Suppressor macrophage treated with lipopolysaccharide for 1 hour (primary cell): ENCODE results near the gene MYO3B.
"Not testable (repeated sequence)": the region's sequence is repeated elsewhere in the genome, so short reads cannot be mapped to it uniquely, and the experiment has no call there.

Experiments used
- DNase-seq, 3 donors: peaks; one replicate each; pipeline ENCODE4 v3.0.0-alpha.2; 2020 to 2022

MYO3B gene

DNA sequence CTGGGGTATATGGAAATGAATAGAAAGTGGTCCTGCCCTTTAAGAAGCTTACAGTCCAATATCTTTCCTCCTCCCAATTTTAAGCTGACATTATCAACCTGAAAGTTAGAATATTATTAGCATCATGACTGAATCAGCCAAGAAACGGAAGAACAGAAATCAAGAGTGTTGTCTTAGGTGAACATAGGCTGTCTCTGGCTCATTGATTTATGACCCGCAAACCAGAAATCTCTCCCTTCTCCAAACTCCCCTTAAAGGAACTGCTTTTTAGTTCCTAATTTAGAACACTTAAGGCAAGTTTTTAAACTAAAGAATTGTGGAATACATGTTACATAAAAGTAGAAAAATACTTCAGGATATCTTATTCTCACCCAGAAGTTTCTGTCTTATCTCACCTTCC, 62.7 kb downstream of the MYO3B start:
- DNase-seq = no peak

DNA sequence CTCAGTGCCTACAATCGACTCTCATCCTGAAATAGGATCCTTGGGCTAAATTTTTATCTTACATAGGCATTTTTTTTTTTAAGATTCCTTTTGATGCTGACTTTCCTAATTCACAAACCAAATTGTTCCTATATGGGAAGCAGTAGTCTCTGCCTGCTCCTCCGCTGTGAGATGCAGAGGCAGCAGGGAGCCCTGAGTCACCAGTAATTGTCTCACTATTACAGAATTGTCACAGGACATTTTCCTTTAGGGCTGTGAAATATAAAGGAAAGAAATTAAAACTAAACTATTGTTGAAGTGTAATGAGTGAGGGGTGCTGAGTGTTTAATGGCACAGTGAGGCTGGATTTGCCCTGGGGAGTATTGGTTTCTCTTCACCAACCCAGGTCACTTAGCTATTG, 63.8 kb downstream of the MYO3B start:
- DNase-seq = no peak

DNA sequence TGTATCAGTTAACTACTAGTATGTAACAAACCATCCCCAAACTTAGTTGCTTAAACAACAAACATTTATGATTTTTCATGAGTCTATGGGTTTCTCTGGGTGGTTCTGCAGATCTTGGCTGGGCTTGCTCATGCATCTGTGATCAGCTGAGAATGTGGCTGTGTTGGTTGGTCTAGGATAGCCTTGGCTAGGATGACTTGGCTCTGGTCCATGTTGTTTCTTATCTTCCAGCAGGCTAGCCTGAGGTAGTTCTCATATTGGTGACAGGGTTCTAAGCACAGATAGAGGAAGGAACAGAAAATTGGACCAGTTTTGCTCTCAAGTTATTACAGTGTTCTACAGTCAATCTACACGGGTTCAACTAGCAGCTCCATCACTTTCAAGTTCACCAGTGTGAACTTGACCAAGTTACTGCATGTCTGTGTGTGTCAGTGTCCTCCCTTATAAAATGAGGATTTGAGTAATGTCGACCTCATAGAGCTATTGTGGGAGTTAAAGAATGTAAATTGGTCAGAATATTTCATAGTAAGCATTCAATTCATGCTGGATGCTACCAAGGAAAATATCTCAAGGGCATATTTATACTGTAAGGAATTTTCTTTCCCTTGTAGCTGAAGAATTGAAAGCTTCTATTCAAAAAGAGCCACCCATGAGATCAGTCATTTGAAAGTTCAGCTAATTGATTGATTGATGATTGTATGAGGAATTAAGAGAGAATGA, 65.3 kb downstream of the MYO3B start:
- DNase-seq = no peak

DNA sequence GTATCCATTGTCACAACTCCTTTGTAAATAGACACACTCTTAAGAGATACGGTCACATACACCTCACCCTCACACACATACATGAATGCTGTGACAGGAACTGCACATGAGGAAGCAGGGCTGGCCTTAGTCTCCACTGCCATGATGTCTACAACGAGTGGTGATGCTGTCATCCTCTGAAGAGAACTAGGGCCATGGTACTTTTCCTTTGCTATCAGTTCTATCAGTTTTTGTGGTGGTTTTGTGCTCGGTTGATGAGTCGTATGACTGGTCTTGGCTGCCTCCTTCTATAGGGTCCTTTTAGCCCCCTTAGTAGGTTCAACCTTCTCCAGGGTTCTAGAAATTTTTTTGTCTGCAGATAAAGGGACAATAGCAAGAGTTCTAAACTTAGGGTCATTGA, 66.0 kb downstream of the MYO3B start:
- DNase-seq = no peak

DNA sequence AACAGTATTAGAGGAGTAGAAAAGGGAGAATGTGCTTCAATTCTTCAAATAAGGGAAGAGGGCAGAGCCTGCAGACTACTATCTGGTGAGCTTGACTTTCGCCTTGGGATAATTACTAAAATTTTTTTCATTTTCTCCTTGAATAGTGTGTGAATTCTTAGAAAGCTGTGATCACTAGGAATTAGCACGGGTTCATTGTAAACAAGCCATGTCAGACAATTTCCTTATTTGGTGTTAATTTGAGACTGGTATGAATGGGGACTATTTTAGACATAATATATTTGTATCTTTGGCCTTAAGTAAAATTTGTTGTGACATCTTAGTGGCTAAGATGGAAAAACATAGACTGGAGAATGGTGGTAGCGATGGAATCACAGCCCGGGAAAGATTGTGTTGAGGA, 66.6 kb downstream of the MYO3B start:
- no peak for DNase-seq

DNA sequence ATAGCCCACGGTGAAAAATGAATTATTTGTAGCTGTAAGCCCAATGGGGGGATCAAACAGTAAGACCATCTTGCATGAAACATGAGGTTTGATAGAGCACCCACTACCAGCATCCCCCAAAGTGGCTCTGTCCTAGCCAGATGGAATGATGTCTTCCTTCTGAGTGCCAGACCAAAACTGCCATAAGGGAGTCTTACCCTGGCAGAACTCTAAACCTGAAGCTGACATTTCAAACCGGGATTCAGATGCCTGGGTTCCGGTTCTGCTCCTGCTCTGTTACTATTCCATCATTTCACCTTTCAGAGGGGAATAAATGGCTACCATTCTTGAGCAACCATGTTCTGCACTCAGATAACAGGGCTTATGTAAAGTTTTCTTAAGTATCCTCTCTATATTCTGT, 67.4 kb downstream of the MYO3B start:
- no peak for DNase-seq

DNA sequence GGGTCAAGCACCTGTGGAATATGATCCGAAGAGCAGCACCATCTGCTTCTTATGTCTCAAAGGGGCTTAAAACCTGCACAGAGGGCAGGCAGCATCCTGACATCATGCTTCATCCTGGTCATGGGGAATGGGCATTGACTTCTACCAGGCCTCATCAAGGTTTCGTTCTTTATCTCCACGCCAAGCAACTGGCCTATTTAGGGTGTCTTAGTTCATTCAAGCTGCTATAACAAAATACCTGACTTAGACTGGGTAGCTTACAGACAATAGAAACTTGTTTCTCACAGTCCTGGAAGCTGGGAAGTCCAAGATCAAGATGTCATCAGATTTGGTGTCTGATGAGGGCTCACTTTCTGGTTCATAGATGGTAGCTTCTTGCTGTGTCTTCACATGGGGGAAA, 69.4 kb downstream of the MYO3B start:
- no peak for DNase-seq

DNA sequence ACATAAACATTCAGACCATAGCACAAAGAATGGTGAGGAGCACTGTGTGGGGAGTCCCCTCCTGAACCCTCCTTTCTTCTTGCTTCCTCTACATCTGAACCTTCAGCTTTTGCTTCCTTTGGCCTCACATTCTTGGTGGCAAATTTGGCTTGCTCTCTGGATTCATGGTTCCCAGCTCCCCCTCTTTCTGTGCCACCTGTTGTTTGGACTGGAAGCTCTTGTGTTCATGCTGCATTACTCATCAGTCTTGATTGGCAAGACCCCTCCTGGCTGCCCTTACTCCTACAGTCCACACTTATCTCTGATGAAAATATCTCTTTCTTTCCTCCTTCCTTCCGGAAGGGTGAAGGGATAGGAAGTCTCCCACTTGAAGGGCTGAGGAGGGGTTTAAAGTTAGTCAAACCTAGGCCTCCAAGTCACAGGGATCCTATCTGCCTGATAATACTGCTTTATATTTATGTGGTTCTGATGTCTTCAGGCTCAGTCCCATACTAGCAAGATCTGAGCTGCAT, 70.0 kb downstream of the MYO3B start:
- DNase-seq = no peak

DNA sequence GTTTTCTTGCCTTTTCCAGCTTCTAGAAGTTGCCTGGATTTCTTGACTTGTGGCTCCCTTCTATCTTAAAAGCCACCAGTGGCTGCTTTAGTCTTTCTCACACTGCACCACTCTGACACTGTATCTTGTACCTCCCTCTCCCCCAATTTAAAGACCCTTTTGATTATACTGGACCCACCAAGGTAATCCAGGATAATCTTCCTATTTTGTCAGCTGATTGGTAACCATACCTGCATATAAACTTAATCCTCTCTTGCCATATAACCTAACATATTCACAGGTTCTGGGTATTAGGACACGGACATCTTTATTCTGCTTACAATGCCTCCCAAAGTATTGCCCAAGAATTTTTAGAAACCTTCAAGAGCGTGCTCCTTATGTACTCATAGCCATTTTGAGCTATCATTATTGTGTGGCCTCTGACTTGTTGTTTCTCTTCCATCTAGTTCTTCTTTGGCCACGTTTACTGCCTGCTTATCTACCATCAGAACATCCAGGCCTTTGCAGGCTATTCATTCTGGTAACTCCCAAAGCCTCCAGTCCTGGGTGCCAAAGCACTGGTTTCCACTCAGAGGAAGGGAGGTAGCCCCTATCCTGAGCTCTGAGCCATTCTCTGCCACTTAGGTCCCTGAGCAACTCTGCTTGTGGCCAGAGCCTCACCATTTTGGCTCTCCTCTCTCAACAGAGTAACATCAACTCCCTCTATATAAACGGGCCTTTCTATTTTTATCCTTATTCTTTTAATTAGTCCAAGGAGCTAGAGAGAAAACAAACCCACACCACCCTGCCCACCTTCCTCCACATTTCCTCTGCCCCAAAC, 70.8 kb downstream of the MYO3B start:
- DNase-seq = no peak

DNA sequence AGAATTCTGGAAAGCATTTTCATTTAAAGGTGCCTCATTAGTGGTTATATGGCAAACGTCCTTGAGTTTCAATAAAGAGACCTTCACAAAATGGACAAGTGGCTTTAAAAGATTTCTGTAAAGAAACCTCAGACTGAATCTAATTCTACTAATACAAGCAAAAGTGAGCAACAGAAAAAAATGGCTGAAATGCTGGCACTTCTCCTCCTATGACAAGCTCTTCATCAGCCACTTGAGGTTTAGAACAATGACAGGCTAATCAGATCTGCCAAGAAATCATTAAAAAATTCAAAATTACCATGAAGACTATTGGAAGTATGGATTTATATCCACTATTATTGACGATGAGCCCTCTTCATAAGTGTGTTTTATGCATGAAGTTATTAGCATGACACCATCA, 71.8 kb downstream of the MYO3B start:
- DNase-seq = no peak

DNA sequence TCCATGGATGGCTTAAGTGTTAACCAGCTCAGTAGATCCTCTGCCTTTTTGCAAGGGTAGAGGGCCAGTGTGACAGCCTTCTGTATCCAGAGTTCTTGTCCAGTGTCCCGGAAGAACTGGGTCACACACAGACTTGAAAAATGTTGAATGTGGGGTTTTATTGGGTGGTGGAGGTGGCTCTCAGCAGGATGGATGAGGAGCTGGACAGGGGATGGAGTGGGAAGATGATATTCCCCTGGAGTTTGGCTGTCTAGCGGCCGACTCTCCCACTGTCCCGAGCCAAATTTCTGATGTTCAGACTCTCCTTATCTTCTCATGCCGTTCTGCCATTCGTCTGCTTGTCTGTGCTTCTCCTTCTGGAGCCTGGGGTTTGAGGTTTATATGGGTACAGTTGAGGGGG, 72.6 kb downstream of the MYO3B start:
- no peak for DNase-seq

DNA sequence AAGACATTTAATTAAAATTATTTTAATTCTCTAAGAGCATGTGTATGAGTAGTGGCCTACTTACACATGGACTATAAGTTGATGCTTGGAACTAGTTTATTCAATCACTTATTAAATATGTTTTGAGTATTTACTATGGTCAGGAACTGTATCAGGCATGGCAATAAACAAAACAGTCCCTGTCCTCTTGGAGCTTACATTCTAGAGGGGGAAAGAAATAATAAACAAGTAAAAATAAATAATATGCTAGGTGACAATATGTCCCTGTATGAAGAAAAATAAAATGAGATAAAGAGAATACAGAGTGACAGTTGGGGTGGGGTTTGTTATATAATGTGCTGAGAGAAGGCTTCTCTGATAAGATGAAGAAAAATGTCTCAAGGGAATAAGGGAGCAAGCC, 74.5 kb downstream of the MYO3B start:
- DNase-seq = no peak

DNA sequence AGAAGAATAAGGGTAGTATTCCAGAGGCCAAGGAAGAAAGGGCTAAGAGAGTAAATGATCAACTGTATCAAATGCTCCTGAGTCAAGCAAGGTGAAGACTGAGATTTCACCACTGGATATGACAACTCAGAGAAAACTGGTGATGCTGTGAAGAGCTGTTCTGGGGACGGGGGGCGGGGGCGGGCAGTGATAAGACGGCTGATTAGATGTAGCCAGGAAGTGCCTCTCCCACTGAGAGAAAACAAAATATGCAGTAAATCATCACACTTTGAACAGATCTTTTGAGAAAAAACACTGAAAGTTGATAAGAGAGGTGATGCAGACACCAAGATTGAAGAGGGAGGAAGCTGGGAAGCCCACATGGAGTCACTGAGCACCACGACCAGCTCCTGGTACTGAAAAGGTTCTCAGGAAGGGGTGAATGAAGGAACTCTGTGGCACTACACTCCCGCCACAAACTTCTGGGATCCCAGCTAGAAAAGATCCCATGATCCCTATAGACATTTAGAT, 75.8 kb downstream of the MYO3B start:
- DNase-seq = no peak

DNA sequence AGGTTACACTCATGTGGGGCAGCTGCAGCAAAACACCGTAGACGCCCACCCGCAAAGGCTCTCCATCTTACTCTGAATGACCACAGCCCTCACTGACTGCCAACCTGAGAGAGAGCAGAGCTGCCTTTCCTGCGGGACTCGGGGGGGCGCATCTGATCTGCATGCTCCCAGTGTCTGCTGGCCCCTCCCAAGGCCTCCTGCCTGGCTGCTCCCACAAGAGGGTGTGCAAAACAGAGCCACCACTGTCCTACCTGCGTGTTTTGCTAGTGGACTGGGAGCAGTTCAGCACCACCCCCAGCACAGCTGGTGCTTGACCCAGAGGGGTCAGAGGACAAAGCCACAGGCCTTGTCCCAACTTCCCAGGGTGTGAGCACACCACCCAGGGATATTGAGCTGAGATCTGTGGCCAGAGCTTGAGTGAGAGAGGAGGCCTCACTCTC, 76.4 kb downstream of the MYO3B start:
- no peak for DNase-seq

DNA sequence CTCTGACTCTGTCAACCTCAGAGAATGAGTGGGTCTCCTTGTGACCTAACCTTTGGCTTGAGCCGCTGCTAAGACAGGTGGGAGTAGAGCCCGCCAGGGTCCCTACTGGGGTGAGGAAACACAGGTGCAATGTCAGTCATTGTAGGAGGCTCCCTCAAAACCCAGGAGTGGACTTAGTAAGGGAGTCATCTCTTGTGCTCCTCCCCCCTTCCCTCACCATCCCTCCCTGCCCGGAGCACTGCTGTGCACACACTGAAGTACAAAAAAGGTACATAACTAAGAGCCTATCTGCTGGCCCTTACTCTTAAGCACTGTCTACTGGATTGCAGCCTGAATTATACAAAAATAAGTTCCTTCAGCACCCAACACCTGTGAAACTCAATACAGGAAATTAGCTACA, 77.2 kb downstream of the MYO3B start:
- DNase-seq = no peak

DNA sequence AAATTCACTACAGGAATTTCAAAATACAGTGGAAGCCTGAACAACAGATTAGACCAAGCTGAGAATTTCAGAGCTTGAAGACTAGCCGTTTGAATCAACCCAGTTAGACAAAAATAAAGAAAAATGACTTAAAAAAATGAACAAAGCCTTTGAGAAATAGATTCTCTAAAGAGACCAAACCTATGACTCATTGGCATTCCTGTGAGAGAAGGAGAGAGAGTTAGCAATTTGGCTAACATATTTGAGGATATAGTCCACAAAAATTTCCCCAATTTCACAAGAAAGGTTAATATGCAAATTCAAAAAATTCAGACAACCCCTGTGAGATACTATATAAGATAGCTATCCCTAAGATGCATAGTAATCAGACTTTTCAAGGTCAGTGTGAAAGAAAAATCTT, 78.0 kb downstream of the MYO3B start:
- DNase-seq = peak; percentile 15 to 60 (median 33)

DNA sequence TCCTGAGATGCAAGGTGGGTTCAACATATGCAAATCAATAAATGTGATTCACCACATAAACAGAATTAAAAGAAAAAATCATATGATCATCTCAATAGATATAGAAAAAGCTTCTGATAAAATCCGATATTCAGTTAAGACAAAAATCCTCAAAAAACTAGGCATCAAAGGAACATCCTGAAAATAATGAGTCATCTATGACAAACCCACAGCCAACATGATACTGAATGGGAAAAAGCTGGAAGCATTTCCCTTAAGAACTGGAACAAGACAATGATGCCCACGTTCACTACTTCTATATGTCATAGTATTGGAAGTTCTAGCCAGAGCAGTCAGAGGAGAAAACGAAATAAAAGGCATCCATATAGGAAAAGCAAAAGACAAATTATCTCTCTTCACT, 80.4 kb downstream of the MYO3B start:
- no peak for DNase-seq

DNA sequence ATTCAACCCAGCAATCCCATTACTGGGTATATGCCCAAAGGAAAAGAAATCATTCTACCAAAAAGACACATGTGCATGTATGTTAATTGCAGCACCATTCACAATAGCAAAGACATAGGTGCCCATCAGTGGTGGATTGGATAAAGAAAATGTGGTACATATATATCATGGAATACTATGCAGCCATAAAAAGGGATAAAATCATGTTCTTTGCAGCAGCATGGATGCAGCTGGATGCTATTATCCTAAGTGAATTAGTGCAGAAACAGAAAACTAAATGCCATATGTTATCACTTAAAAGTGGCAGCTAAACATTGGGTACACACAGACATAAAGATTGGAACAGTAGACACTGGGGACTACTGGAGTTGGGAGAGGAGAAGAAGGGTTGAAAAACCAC, 82.2 kb downstream of the MYO3B start:
- DNase-seq = no peak

DNA sequence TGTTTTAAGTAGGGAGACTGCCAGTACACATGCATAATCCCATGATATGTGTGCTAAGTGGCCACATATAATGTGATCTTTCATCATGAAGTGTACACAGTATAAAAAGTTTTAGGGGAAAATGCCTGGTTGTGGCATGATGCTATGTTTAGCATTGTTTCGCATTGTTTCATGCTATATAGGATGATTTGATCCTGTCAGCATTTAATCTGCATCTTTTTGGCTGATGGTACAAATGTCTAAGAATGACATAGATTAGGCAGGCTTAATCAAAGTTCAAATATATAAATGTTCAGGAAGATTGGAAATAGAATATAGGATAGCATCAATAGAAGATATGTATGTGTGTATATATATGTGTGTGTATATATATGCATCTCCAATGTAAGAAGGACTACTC, 83.6 kb downstream of the MYO3B start:
- no peak for DNase-seq

DNA sequence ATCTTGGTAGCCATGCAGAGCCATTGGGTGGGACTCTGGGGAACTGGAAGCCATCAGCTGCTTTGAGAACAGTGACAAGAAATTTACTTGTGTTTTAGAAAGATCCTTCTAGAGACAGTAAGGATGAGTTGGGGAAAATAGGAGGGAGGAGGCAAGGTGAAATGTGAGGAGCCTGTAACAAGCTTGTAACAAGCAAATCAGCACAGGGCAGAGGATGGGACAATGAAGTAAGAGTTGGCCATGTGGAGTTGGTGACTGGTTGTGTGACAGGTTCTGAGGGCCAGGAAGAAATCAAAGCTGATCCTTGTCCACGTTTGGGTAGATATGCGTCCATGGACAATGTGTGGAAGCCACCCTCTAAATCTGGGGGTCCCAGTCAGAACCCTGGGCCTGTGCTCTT, 84.4 kb downstream of the MYO3B start:
- DNase-seq = no peak

DNA sequence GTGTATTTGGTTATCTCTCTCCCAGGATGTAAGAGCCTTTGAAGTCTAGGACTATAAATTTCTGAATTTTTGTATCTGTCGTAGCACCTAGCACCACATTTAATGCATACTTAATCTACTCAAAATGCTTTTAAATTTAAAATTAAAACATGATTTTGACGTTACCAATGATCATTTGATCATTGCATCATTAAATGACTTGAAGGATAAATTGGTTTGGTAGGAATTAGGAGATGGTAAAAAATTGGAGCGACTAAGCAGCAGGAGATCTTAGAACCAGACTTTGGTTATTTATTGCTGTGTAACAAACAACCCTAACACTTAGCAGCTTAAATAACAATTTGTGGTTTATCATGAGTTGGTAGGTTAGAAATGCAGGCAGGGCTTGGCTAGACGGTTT, 84.9 kb downstream of the MYO3B start:
- no peak for DNase-seq

DNA sequence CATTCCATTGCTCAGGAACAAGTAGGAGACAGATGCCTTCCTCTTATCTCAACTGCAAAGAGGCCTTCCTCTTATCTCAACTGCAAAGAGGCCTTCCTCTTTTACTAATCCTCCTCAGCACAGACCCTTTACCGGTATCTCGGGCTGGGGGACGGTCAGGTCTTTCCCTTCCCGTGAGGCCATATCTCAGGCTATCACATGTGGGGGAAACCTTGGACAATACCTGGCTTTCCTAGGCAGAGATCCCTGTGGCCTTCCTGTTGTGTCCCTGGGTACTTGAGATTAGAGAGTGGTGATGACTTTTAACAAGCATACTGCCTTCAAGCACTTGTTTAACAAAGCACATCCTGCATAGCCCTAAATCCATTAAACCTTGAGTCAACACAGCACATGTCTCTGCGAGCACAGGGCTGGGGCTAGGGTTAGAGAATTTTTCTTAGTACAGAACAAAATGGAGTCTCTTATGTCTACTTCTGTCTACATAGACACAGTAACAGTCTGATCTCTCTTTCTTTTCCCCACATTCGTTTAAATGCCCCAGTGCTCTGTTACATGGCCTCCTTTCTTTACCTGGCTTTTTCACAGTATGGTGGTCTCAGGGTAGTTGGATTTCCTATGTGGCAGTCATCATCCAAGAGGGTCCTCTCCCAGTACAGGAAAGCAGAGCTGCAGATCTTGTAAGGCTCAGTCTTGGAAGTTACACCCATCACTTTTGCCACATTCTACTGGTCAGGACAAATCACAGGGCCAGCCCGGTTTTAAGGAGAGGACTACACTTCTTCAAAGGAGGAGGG, 86.0 kb downstream of the MYO3B start:
- not testable (repeated sequence) for DNase-seq

DNA sequence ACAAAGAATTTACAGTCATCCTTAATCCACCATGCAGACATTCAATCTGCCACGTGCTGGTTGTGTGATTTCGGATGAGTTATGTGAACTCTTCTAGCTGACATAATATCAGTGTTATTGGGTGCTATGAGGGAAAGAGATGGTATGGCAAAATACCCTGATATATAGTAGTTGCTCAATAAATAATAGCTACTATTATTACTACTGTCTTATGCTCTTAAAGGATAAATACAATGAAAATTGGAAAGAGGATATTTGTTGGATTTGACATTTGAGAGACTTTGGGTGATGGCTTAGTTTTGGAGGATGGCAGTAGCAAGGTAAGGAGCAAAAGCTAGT, 86.5 kb downstream of the MYO3B start:
- no peak for DNase-seq
